Esophagus muscularis mucosa (tissue), 3 donors: ENCODE results near the gene HRAS.

ENCODE experiments used
- CTCF ChIP-seq, 3 experiments: fragments of 200-600 bp in 2 of 3; fragments of 450-650 bp in 1 of 3; sonication (generic) in 2 of 3; IDR thresholded peaks; one replicate each; pipeline ENCODE4 v1.5.1; 2017 to 2019; ENCODE audit warnings: antibody characterized with exemption in 3 of 3, mild to moderate bottlenecking in 2 of 3, moderate library complexity in 1 of 3
- POLR2A ChIP-seq: fragments of 450-650 bp; IDR thresholded peaks from one replicate; pipeline ENCODE4 v1.6.1; 2017; ENCODE audit warnings: antibody characterized with exemption, moderate library complexity, mild to moderate bottlenecking, low read depth
- POLR2AphosphoS5 ChIP-seq, 2 donors: sonication (generic); formaldehyde crosslinking; IDR thresholded peaks; one replicate each; pipeline ENCODE4 v1.6.1; 2017; ENCODE audit warnings: antibody characterized with exemption in 2 of 2

- no peak for TF ChIP-seq CTCF (IDR thresholded peaks at IDR 0.05)
- no peak for TF ChIP-seq POLR2AphosphoS5 (IDR thresholded peaks at IDR 0.05)
- TF ChIP-seq POLR2A: no peak
These were observed 15.8 kb upstream of the HRAS start for GRCh38 chr11:551131-551530.
